ENCODE results near the gene ALDOC.

- TF ChIP-seq CTCF (IDR thresholded peaks at IDR 0.05 in 4 of 5, conservative IDR thresholded peaks at IDR 0.05 in 1 of 5) (no peak), POLR2A (IDR thresholded peaks at IDR 0.05) (no peak)
These were observed 41.8 kb downstream of the ALDOC start for GRCh38 chr17:28534740-28535375.
